ENCODE results near the gene CALY.

CALY gene

DNA sequence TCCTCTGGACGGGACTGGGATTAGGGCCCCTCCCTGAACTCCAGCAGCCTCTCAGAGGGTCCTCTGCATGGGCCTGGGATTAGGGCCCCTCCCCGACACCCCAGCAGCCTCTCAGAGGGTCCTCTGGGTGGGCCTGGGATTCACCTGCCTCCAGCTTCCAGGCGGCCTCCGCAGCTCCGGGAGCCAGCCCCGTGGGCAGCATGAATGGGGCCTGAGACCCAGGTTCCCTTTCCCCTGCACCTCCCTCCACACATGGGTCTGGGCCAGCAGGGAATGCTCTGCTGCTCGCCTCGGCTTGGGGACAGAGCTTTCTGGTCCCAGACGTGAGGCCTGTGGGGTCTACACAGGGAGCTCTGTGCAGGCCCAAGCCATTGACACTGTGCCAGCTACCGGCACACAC is 33.5 kb downstream of the CALY start:
- no peak overlapping the region for H3K4me3 ChIP-seq (replicated peaks; ENCODE audit: low read depth, low read length)
- DNase-seq (ENCODE audit: extremely low read depth, low read depth): no peak
- TF ChIP-seq, protein P1, sequence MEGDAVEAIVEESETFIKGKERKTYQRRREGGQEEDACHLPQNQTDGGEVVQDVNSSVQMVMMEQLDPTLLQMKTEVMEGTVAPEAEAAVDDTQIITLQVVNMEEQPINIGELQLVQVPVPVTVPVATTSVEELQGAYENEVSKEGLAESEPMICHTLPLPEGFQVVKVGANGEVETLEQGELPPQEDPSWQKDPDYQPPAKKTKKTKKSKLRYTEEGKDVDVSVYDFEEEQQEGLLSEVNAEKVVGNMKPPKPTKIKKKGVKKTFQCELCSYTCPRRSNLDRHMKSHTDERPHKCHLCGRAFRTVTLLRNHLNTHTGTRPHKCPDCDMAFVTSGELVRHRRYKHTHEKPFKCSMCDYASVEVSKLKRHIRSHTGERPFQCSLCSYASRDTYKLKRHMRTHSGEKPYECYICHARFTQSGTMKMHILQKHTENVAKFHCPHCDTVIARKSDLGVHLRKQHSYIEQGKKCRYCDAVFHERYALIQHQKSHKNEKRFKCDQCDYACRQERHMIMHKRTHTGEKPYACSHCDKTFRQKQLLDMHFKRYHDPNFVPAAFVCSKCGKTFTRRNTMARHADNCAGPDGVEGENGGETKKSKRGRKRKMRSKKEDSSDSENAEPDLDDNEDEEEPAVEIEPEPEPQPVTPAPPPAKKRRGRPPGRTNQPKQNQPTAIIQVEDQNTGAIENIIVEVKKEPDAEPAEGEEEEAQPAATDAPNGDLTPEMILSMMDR (IDR thresholded peaks at IDR 0.05; ENCODE audit: low read depth, low read length, missing control alignments): no peak

DNA sequence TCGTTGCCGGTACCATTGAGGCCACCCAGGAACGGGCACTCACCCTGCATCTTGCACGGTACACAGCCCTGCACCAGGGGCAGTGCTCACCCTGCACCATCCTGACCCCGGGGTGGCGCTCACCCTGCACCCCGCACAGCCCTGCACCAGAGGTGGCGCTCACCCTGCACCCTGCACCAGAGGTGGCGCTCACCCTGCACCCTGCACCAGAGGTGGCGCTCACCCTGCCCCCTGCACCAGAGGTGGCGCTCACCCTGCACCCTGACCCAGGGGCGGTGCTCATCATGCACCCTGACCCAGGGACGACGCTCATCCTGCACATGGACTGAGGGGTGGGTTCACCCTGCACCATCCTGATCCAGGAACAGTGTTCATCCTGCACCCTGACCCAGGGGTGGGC is 34.5 kb downstream of the CALY start:
- no peak overlapping the region for H3K4me3 ChIP-seq (replicated peaks; ENCODE audit: low read depth, low read length)
- TF ChIP-seq, protein P1 (IDR thresholded peaks at IDR 0.05; ENCODE audit: low read depth, low read length, missing control alignments): no peak
- no peak for DNase-seq (ENCODE audit: extremely low read depth, low read depth)

DNA sequence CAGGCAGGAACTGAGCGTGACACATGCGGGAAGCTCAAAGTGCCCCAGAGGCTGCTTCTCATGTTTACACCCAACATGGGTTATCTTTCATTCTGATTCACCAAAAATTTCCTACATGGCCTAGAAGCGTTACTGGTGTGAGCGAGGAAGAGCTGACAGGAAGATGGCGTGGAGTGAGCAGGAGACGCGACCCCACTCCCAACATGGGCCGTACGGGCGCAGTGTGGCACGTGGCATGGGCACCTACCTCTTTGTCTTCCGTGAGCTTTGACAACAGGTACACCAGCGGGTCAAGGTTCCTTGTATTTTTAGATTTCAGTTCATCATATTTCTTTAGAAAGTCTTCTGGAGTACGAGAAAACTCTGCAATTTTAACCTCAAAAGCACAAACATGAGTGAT is 37.0 kb downstream of the CALY start:
- DNase-seq (ENCODE audit: extremely low read depth, low read depth): no peak
- TF ChIP-seq, protein P1 (IDR thresholded peaks at IDR 0.05; ENCODE audit: low read depth, low read length, missing control alignments): no peak

DNA sequence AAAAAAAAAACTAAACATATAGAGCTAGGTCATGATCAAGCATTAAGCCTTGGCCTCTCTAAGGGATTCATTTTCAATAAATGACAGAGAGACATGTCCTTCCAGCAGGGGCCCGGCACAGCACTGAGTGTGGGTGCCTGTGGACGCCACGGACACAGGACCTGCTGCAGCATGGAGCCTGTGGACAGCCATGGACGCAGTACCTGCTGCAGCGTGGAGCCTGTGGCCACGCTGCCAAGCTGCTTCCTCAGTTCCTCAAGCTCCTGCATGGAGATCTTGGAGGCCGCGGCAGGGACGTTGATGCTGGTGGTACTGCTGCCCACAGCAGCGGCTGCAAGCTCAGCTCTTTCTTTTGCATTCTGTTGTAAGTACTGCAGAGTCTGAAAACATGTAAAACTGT is 37.5 kb downstream of the CALY start:
- DNase-seq (ENCODE audit: extremely low read depth, low read depth): no peak
- TF ChIP-seq, protein P1 (IDR thresholded peaks at IDR 0.05; ENCODE audit: low read depth, low read length, missing control alignments): no peak

More for the DNA sequence above, 37.0 kb downstream of the CALY start:
- no peak overlapping the region for H3K4me3 ChIP-seq (replicated peaks; ENCODE audit: low read depth, low read length)

DNA sequence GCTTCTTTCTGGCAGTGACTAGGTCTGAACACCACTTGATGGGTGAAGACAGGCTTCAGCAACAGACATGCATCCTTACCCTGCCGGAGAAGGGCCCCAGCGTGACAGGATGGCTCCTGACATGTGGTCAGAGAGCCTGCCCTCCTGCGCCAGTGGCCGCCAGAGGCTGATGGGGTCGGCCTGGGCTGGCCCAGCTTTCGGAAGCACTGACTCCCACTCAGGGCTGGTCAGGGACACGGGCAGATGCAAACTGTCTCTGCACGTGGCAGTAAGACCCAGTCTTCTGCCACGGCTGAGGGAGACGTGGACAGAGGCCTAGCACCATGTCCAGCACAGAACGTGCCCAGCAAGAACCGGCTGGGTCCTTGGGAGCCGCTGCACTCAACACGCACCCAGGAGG is 38.2 kb downstream of the CALY start:
- H3K4me3 ChIP-seq (replicated peaks; ENCODE audit: low read depth, low read length): no peak overlapping the region
- no peak for DNase-seq (ENCODE audit: extremely low read depth, low read depth)
- TF ChIP-seq, protein P1 (IDR thresholded peaks at IDR 0.05; ENCODE audit: low read depth, low read length, missing control alignments): no peak

More for the DNA sequence above, 37.5 kb downstream of the CALY start:
- no peak overlapping the region for H3K4me3 ChIP-seq (replicated peaks; ENCODE audit: low read depth, low read length)

DNA sequence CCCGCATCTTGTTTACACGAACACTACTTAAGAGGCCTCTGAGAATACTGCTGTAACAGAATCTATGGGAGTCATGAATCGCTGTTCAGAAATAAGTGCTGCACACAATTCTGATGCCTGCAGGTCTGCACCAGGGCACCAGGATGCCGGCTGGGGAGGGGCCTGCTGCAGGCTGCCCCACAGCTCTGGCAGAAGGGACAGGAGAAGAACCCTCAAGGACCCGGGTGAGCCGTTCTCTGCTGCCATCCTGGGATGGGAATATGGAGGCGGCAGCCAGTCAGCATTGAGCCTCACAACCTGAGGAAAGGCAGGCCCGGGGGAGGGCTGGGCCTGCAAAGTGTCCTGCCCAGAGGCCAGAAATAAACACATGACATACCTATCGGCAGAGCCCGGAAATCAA is 39.2 kb downstream of the CALY start:
- no peak overlapping the region for H3K4me3 ChIP-seq (replicated peaks; ENCODE audit: low read depth, low read length)
- TF ChIP-seq, protein P1 (IDR thresholded peaks at IDR 0.05; ENCODE audit: low read depth, low read length, missing control alignments): no peak
- DNase-seq (ENCODE audit: extremely low read depth, low read depth): no peak
